ENCODE measurements around the gene MRAS. TPM values are rescaled to one million over a fixed set of nuclear protein-coding genes. Genes with fewer than 3 reads are reported as not detected.

Gene MRAS
- total RNA-seq = under 1 TPM; 0.28 to 0.38 TPM
- 0.38 TPM for polyA plus RNA-seq

GRCh38 chr3:138347960-138348753 is at the start of gene MRAS:
MRAS (plus strand) TSS chr3:138348579; CDS start chr3:138372884, 24,305 bp downstream.
- Histone ChIP-seq H3K36me3 (ENCODE audit: insufficient read depth, low read length) (no peaks in the 10 kb centered on the region), H3K9me3 (ENCODE audit: low read length) (no peaks in the 10 kb centered on the region), H3K27ac (ENCODE audit: low read depth, low read length) (no peak within 1 kb of the TSS), H3K27me3 (ENCODE audit: insufficient read depth, low read length, poor library complexity, severe bottlenecking) (no peaks in the 10 kb centered on the region), H3K4me3 (ENCODE audit: low read length) (peak within 1 kb of the TSS; percentile 62), H3K4me1 (ENCODE audit: insufficient read depth, low read length) (no peaks in the 10 kb centered on the region)
- peak within 1 kb of the TSS in 2 of 8 donors; percentile 54 to 83 for H3K27ac Mint-ChIP-seq
- H3K36me3 Mint-ChIP-seq = no peaks in the 10 kb centered on the region
- H3K9me3 Mint-ChIP-seq = peaks cover 0 to 1% (median 0%) of the 10 kb centered on the region in 5 donors
- POLR2A ChIA-PET = no interaction called here
- H3K27me3 Mint-ChIP-seq = peaks cover 39 to 47% of the 10 kb centered on the region in 2 donors
- H3K4me3 Mint-ChIP-seq = peak within 1 kb of the TSS; percentile 85 to 95 (median 89)
- DNase-seq = peak in 2 of 5 donors; percentile 14 to 31
- CTCF ChIA-PET = interaction anchor here (1.5 kb wide), 1 partner anchor 19 kb away, joined by 4 read pairs; no protein-coding TSS in a partner anchor
- H3K4me1 Mint-ChIP-seq = peaks cover 7 to 13% (median 11%) of the 10 kb centered on the region in 3 donors

- Histone ChIP-seq H3K27me3 (ENCODE audit: insufficient read depth, low read length, poor library complexity, severe bottlenecking) (no peaks in the 10 kb centered on the region), H3K4me1 (ENCODE audit: insufficient read depth, low read length) (no peaks in the 10 kb centered on the region), H3K27ac (ENCODE audit: low read depth, low read length) (no peak overlapping the region), H3K9me3 (ENCODE audit: low read length) (no peaks in the 10 kb centered on the region), H3K36me3 (ENCODE audit: insufficient read depth, low read length) (no peaks in the 10 kb centered on the region), H3K4me3 (ENCODE audit: low read length) (no peak overlapping the region)
- ChIA-PET POLR2A (no interaction called here), CTCF (no interaction called here)
- Mint-ChIP-seq H3K27ac (no peak overlapping the region), H3K4me3 (no peak overlapping the region), H3K4me1 (peaks cover 0 to 15% (median 12%) of the 10 kb centered on the region in 3 donors), H3K27me3 (no peaks in the 10 kb centered on the region), H3K9me3 (no peaks in the 10 kb centered on the region), H3K36me3 (peaks cover 0 to 31% (median 17%) of the 10 kb centered on the region in 3 donors)
- no peak for DNase-seq
These were observed 47.7 kb upstream of the MRAS start for GRCh38 chr3:138300647-138301046.

GRCh38 chr3:138303474-138303873 is 44.9 kb upstream of the MRAS start:
- no peak overlapping the region for H3K4me3 Mint-ChIP-seq
- H3K36me3 Mint-ChIP-seq = peaks cover 11 to 18% (median 14%) of the 10 kb centered on the region in 3 donors
- no peaks in the 10 kb centered on the region for H3K4me1 Mint-ChIP-seq
- H3K36me3 ChIP-seq (ENCODE audit: insufficient read depth, low read length) = no peaks in the 10 kb centered on the region
- POLR2A ChIA-PET = no interaction called here
- CTCF ChIA-PET = no interaction called here
- no peak overlapping the region for H3K27ac ChIP-seq (ENCODE audit: low read depth, low read length)
- DNase-seq = no peak
- no peaks in the 10 kb centered on the region for H3K27me3 ChIP-seq (ENCODE audit: insufficient read depth, low read length, poor library complexity, severe bottlenecking)
- no peak overlapping the region for H3K27ac Mint-ChIP-seq
- H3K27me3 Mint-ChIP-seq = peaks cover 9 to 11% of the 10 kb centered on the region in 2 donors
- H3K9me3 ChIP-seq (ENCODE audit: low read length) = peaks cover 11% of the 10 kb centered on the region
- peaks cover 11 to 14% (median 12%) of the 10 kb centered on the region in 5 donors for H3K9me3 Mint-ChIP-seq
- H3K4me3 ChIP-seq (ENCODE audit: low read length) = no peak overlapping the region
- no peaks in the 10 kb centered on the region for H3K4me1 ChIP-seq (ENCODE audit: insufficient read depth, low read length)

GRCh38 chr3:138307899-138308298 is 40.5 kb upstream of the MRAS start:
- no peak overlapping the region for H3K4me3 Mint-ChIP-seq
- H3K9me3 ChIP-seq (ENCODE audit: low read length) = peaks cover 12% of the 10 kb centered on the region
- no peak overlapping the region for H3K27ac Mint-ChIP-seq
- H3K9me3 Mint-ChIP-seq = peaks cover 26 to 49% (median 32%) of the 10 kb centered on the region in 5 donors
- no peaks in the 10 kb centered on the region for H3K36me3 ChIP-seq (ENCODE audit: insufficient read depth, low read length)
- no peaks in the 10 kb centered on the region for H3K4me1 ChIP-seq (ENCODE audit: insufficient read depth, low read length)
- H3K36me3 Mint-ChIP-seq = peaks cover 5 to 37% (median 12%) of the 10 kb centered on the region in 3 donors
- peaks cover 19 to 24% of the 10 kb centered on the region in 2 donors for H3K27me3 Mint-ChIP-seq
- no peaks in the 10 kb centered on the region for H3K4me1 Mint-ChIP-seq
- ChIA-PET POLR2A (no interaction called here), CTCF (interaction anchor here (1.5 kb wide), 1 partner anchor 21 kb away, joined by 4 read pairs; no protein-coding TSS in a partner anchor)
- no peaks in the 10 kb centered on the region for H3K27me3 ChIP-seq (ENCODE audit: insufficient read depth, low read length, poor library complexity, severe bottlenecking)
- H3K27ac ChIP-seq (ENCODE audit: low read depth, low read length) = no peak overlapping the region
- DNase-seq = no peak
- no peak overlapping the region for H3K4me3 ChIP-seq (ENCODE audit: low read length)

GRCh38 chr3:138308783-138309182 is 39.6 kb upstream of the MRAS start:
- H3K4me1 Mint-ChIP-seq = no peaks in the 10 kb centered on the region
- Histone ChIP-seq H3K27me3 (ENCODE audit: insufficient read depth, low read length, poor library complexity, severe bottlenecking) (no peaks in the 10 kb centered on the region), H3K4me3 (ENCODE audit: low read length) (no peak overlapping the region), H3K4me1 (ENCODE audit: insufficient read depth, low read length) (no peaks in the 10 kb centered on the region), H3K27ac (ENCODE audit: low read depth, low read length) (no peak overlapping the region), H3K9me3 (ENCODE audit: low read length) (peaks cover 12% of the 10 kb centered on the region), H3K36me3 (ENCODE audit: insufficient read depth, low read length) (no peaks in the 10 kb centered on the region)
- H3K36me3 Mint-ChIP-seq = peaks cover 5 to 37% (median 12%) of the 10 kb centered on the region in 3 donors
- H3K4me3 Mint-ChIP-seq = no peak overlapping the region
- CTCF ChIA-PET = interaction anchor here (0.7 to 1.5 kb wide), 2 partner anchors 15 to 20 kb away, joined by 3 to 4 read pairs; no protein-coding TSS in a partner anchor
- POLR2A ChIA-PET = no interaction called here
- DNase-seq = no peak
- peaks cover 26 to 49% (median 32%) of the 10 kb centered on the region in 5 donors for H3K9me3 Mint-ChIP-seq
- no peak overlapping the region for H3K27ac Mint-ChIP-seq
- peaks cover 20 to 24% of the 10 kb centered on the region in 2 donors for H3K27me3 Mint-ChIP-seq

GRCh38 chr3:138310494-138310893 is 37.9 kb upstream of the MRAS start:
- H3K36me3 Mint-ChIP-seq = peaks cover 5 to 37% (median 12%) of the 10 kb centered on the region in 3 donors
- peaks cover 20 to 24% of the 10 kb centered on the region in 2 donors for H3K27me3 Mint-ChIP-seq
- H3K9me3 Mint-ChIP-seq = peaks cover 26 to 49% (median 32%) of the 10 kb centered on the region in 5 donors
- Histone ChIP-seq H3K4me1 (ENCODE audit: insufficient read depth, low read length) (no peaks in the 10 kb centered on the region), H3K36me3 (ENCODE audit: insufficient read depth, low read length) (no peaks in the 10 kb centered on the region), H3K27ac (ENCODE audit: low read depth, low read length) (no peak overlapping the region), H3K27me3 (ENCODE audit: insufficient read depth, low read length, poor library complexity, severe bottlenecking) (no peaks in the 10 kb centered on the region), H3K4me3 (ENCODE audit: low read length) (no peak overlapping the region), H3K9me3 (ENCODE audit: low read length) (peaks cover 12% of the 10 kb centered on the region)
- ChIA-PET POLR2A (no interaction called here), CTCF (no interaction called here)
- no peak overlapping the region for H3K4me3 Mint-ChIP-seq
- DNase-seq = no peak
- no peak overlapping the region for H3K27ac Mint-ChIP-seq
- H3K4me1 Mint-ChIP-seq = no peaks in the 10 kb centered on the region

GRCh38 chr3:138314751-138315150 is 33.6 kb upstream of the MRAS start:
- H3K9me3 Mint-ChIP-seq = peaks cover 9 to 28% (median 17%) of the 10 kb centered on the region in 5 donors
- Histone ChIP-seq H3K27me3 (ENCODE audit: insufficient read depth, low read length, poor library complexity, severe bottlenecking) (no peaks in the 10 kb centered on the region), H3K36me3 (ENCODE audit: insufficient read depth, low read length) (no peaks in the 10 kb centered on the region), H3K9me3 (ENCODE audit: low read length) (no peaks in the 10 kb centered on the region), H3K4me3 (ENCODE audit: low read length) (no peak overlapping the region), H3K27ac (ENCODE audit: low read depth, low read length) (no peak overlapping the region), H3K4me1 (ENCODE audit: insufficient read depth, low read length) (no peaks in the 10 kb centered on the region)
- H3K4me1 Mint-ChIP-seq = no peaks in the 10 kb centered on the region
- DNase-seq = no peak
- H3K27ac Mint-ChIP-seq = no peak overlapping the region
- peaks cover 0 to 20% (median 3%) of the 10 kb centered on the region in 3 donors for H3K36me3 Mint-ChIP-seq
- POLR2A ChIA-PET = no interaction called here
- no peak overlapping the region for H3K4me3 Mint-ChIP-seq
- H3K27me3 Mint-ChIP-seq = peaks cover 9 to 13% of the 10 kb centered on the region in 2 donors
- CTCF ChIA-PET = interaction anchor here (1.3 kb wide), 1 partner anchor 13 kb away, joined by 3 read pairs; no protein-coding TSS in a partner anchor

- H3K9me3 Mint-ChIP-seq = peaks cover 0 to under 1% (median 0%) of the 10 kb centered on the region in 5 donors
These were observed 30.7 kb upstream of the MRAS start for GRCh38 chr3:138317687-138318086.

More at GRCh38 chr3:138317687-138318086, 30.7 kb upstream of the MRAS start:
- H3K4me1 ChIP-seq (ENCODE audit: insufficient read depth, low read length) = peaks cover 7% of the 10 kb centered on the region
- no peak overlapping the region for H3K4me3 Mint-ChIP-seq
- H3K36me3 Mint-ChIP-seq = peaks cover 0 to 1% (median 0%) of the 10 kb centered on the region in 3 donors
- H3K27ac Mint-ChIP-seq = no peak overlapping the region
- H3K27ac ChIP-seq (ENCODE audit: low read depth, low read length) = no peak overlapping the region
- H3K27me3 ChIP-seq (ENCODE audit: insufficient read depth, low read length, poor library complexity, severe bottlenecking) = no peaks in the 10 kb centered on the region
- no peaks in the 10 kb centered on the region for H3K36me3 ChIP-seq (ENCODE audit: insufficient read depth, low read length)
- peaks cover 0 to 3% (median 3%) of the 10 kb centered on the region in 3 donors for H3K4me1 Mint-ChIP-seq
- CTCF ChIA-PET = interaction anchor here (1.1 kb wide), 1 partner anchor 11 kb away, joined by 3 read pairs; no protein-coding TSS in a partner anchor
- peaks cover 1 to 12% of the 10 kb centered on the region in 2 donors for H3K27me3 Mint-ChIP-seq
- no peak overlapping the region for H3K4me3 ChIP-seq (ENCODE audit: low read length)
- POLR2A ChIA-PET = no interaction called here
- H3K9me3 ChIP-seq (ENCODE audit: low read length) = no peaks in the 10 kb centered on the region
- no peak for DNase-seq
